Measurements from ENCODE around the gene FNDC5.
"Not testable (repeated sequence)": the region's sequence is repeated elsewhere in the genome, so short reads cannot be mapped to it uniquely, and the experiment has no call there.

Gene FNDC5

GRCh38 chr1:32870615-32871363, at the start of gene FNDC5:
FNDC5 (minus strand) TSS chr1:32870912.
- no peak for DNase-seq

DNA sequence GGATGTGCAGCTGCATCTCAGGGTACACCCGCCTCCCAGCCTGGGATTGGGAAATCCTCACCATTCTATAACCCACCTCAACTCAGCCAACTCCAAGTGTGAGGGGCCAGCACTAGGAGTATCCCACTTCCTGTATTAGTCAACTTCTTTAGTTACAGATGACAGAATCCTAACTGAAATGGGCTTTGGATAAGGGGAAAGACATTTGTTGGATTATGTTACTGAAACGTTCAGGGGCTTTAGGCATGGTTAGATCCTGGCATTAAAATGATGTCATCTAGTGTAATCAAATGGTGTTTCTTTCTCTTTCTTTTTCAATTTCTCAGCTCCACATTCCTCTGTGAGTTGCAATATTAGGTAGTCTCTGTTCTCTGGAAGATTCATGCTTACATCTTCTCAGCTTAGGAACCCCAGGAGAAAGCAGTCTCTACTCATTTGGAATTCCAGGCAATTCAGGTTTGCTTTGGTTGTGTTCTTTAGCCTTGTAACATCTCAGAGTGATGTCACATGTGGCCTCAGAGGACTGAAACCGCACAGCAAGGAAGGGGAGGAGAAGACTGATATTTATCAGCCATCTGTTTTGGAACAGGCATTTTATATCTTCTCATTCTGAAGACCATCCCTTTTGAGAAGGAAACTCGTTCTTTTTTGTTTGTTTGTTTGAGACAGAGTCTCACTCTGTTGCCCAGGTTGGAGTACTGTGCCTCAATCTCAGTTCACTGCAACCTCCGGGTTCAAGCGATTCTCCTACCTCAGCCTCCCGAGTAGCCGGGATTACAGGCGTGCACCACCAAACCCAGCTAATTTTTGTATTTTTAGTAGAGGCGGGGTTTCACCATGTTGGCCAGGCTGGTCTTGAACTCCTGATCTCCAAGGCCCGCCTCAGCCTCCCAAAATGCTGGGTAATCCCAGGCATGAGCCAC, 49.4 kb upstream of the FNDC5 start:
- DNase-seq: no peak

DNA sequence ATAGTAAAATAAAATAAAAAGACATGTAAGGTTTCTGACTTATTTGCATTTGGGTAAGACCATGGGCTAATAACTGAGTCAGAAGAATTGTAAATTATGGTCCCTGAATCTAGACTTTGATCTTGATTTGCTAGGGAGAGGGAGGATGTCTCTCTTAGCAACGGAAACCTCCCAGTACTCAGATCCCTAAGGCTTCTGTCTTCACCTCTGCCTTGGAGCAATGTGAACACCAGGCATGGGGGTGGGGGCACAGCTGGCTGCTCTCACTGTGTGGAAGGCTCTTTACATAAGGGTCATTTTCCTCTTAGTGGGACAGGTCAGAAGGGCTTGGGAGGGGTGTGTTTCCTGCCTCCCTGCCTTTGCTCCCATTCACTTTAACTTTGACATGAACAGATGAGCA, 47.5 kb upstream of the FNDC5 start:
- no peak for DNase-seq

- no peak for DNase-seq
These were observed 46.8 kb upstream of the FNDC5 start for GRCh38 chr1:32917521-32917920.

GRCh38 chr1:32915766-32916706, 45.3 kb upstream of the FNDC5 start:
- DNase-seq: no peak

DNA sequence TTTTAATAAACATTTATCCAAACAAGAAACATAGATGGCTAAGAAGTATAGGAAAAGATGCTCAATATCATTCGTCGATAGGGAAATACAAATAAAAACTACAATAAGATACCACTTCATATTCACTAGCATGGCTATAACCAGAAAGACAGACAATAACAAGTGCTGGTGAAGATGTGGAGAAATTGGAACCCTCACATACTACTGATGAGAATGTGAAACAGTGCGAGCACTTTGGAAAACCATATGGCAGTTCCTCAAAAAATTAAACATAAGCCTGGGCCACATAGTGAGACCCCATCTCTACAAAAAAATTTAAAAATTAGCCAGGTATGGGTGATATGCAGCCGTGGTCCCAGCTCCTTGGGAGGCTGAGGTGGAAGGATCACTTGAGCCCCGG, 39.6 kb upstream of the FNDC5 start:
- no peak for DNase-seq

- DNase-seq: no peak
These were observed 36.7 kb upstream of the FNDC5 start for GRCh38 chr1:32907435-32907834.

DNA sequence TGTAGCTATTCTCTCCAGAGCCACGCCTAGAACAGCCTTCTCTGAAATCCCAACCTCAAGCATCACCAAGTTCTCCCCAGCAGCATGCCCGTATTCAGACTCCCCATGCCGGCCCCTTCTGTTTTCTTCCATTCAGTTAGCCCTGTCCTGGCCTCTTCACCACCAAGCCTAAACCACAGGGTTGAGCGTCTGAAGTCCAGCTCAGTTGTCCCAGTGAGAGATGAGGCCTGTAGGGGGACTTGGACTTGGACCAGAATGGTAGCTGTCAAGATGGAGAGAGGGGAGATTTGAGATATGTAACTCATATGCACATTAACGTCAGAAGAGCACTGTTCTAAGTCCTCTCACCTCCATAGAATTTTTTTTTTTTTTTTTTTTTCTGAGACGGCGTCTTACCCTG, 35.9 kb upstream of the FNDC5 start:
- no peak for DNase-seq

DNA sequence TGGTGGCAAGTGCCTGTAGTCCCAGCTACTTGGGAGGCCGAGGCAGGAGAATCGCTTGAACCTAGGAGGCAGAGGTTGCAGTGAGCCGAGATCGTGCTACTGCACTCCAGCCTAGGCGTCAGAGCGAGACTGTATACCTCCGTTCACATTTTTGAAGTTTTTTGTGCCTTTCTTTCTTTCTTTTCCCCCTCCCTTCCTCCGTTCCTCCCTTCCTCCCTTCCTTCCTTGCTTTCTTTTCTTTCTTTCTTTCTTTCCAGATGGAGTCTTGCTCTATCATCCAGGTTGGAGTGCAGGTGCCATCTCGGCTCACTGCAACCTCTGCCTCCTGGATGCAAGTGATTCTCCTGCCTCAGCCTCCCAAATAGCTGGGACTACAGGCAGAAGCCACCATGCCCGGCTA, 34.9 kb upstream of the FNDC5 start:
- not testable (repeated sequence) for DNase-seq

DNA sequence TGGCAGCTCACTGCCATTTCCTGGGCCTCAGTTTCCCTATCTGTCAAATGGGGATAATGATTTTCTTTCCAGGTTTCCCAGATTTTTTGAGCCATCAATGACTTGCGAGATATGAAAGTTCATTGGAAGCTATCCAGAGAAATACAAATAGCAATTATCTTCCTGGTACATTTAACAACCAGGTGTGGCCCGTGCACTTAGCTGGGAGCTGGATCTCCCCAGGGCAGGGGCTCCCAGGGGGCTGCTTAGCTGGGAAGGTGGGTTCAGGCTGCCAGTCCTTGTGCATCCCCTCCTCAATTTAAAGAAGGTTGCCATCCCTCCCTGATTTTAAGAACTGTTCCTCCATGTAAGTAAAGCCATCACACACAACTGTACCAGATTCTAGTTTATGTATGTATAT, 34.1 kb upstream of the FNDC5 start:
- DNase-seq: no peak

DNA sequence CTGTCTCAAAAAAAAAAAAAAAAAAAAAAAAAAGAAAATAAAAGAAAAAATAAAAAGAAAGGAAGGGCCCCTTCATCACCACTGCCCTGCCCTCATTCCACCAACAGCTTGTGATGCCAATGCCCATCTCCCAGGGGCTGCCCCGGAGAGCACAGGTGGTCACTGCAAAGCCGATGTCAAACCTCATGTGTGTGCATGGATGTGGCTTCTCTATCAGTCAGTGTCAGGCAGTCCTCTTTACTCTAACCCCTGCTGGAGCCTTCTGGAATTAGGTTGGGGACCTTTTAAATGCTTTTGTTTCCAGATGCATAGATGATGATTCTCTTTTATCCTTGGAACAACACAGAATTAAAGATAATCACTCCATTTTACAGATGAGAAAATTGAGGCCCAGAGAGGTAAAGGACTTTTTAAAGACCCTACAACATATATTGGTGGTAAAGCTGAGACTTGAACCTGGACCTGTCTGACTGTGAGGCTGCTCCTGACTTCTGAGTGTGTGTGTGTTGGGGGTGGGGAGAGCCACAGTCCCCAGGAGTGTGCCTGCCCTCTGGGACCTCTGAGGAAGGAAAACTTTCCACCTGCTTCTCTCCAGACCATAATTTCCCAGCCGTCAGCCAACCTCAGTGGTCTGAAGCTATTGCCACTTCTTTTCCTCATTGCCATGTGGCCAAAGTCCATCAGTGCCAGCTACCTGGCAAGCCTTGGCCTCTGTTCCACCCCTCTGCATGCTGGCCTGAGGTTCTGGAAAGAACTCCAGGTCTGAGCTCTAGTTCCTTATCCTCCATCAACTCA, 33.5 kb upstream of the FNDC5 start:
- no peak for DNase-seq

DNA sequence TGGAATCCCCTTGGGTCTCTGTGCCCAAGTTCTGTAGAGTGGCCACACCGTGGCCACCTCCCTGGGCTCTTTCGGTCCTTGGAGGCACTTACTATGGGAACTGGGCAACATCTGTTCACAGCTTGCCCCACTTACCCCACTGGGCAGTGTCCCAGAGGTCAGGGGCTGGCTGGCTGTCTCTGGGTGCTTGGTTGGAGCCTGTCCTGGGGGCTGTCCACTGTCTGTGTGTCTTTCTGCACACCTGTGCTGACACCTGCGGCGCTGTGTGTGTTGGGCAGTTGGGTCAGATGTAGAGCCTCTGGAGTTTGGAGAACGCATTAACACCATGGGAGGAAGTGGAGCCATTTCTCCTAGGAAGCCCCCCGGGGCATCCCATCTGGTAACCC, 31.8 kb upstream of the FNDC5 start:
- DNase-seq: no peak

DNA sequence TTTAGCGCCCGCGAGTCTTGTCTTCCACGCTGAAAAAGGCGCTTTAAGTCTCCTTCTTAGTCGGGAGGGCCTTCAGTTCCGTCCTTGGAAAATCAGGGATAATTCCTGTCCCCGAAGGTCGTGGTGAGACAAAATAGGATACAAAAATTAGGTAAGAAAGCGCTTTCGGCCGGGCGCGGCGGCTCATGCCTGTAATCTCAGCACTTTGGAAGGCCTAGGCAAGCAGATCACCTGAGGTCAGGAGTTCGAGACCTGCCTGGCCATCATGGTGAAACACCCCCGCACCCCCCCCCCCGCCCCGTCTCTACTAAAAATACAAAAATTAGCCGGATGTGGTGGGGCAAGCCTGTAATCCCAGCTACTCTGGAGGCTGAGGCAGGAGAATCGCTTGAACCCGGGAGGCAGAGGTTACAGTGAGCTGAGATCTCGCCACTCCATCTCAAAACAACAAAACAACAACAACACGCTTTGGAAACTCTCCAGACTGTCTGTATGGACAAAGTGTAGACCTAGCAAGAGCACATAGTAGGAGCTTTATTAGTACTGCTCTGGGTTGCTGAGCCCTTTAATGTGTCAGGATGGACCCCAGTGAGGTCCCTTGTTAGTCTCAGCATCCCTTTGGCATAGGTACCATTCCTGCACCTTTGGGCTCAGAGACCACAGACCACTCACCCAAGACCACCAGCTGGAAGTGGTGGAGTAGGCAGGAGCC, 31.3 kb upstream of the FNDC5 start:
- no peak for DNase-seq

- DNase-seq: no peak
These were observed 30.5 kb upstream of the FNDC5 start, which contains the start of gene TMEM54 for GRCh38 chr1:32900956-32901822. TMEM54 (minus strand) TSS chr1:32901389; CDS start chr1:32901238, 151 bp downstream.

- no peak for DNase-seq
These were observed 29.8 kb upstream of the FNDC5 start for GRCh38 chr1:32900371-32900955.

DNA sequence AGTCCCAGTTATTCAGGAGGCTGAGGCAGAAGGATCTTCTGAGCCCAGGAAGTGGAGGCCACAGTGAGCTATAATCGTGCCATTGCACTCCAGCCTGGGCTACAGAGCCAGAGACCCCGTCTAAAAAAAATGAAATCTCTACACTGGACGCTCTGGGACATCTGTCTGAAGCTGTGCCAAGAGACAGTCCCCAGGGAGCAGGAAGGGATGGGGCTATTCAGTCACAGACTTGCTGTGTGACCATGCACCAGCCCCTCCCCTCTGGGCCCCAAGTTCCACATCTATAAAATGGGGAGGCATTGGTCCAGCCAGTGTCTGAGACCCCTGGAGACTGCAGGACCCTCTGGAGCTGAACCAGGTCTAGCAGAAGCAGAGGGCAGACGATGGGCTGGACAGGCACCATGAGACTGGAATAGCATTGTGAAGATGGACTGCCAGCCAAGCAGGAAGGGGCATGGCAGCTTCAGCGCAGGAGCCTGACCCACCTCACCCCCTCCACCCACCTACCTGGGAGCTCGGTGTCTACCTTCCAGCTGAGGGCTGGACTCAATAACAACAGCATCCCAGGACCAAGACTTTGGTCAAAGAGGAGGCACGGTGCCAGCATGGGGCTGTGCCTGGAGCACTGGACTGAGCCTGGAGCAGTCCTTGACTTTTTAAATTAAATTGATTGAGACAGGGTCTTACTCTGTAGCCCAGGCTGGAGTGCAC, 29.0 kb upstream of the FNDC5 start:
- no peak for DNase-seq

DNA sequence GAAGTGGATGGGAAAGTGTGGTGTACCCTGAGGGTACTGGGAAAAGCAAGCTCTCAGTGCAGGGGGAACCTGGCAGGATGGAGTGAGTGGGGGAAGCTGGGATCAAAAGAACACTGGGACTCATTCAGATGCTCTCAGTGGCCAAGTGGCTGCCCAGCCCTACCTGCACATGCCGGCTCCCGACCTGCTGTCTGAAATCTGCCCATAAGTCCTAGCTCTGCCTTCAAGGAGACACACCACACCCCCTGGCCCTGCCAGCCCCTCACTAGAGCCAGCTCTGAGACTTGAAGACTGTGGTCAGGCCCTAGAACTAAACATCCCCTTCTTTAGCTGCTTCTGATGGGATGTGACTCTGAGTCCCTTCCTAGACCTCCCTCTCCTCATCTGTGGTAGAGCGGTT, 28.2 kb upstream of the FNDC5 start:
- no peak for DNase-seq

DNA sequence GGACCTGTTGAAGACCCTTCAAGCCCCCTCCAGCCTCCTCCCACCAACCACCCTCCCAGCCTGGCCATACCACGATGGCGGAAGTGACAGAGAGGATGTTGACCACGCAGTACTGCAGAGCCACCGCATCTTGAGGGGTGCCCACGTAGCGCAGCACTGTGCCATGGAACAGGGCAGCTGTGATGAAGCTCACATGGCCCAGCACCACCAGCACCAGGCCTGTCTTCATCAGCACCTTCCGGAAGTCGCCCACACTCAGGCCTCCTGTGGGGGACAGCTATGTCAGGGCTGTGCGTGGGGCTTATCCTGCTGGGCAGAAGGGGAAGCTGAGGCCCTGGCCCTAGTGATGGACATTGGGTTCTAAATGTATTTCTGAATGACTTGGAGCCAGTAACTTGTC, 27.3 kb upstream of the FNDC5 start:
- no peak for DNase-seq

Measured in NCI-H2029 (cell line).